Loucy (cell line): Measurements from ENCODE around the gene AHRR.

ENCODE experiments used
- H2AFZ ChIP-seq: fragments of 200-600 bp; sonication (generic); 2 replicates; pipeline ENCODE4 v1.6.0; 2016; ENCODE audit warnings: antibody characterized with exemption, mild to moderate bottlenecking, low read length, moderate library complexity
- H3F3A ChIP-seq: fragments of 200-600 bp; 2 replicates; pipeline ENCODE4 v1.6.0; 2016; ENCODE audit warnings: antibody characterized with exemption, low read depth, mild to moderate bottlenecking
- H3K27me3 ChIP-seq: fragments of 200-600 bp; sonication (generic); 2 replicates; pipeline ENCODE4 v1.6.1; 2014; ENCODE audit warnings: low read length, mild to moderate bottlenecking; ENCODE audit not compliant: insufficient read depth, poor library complexity, severe bottlenecking
- H3K36me3 ChIP-seq: fragments of 200-600 bp; sonication (generic); 2 replicates; pipeline ENCODE4 v1.6.1; 2016; ENCODE audit warnings: low read length; ENCODE audit not compliant: insufficient read depth
- H3K4me1 ChIP-seq: fragments of 200-600 bp; sonication (generic); 2 replicates; pipeline ENCODE4 v1.5.1; 2014; ENCODE audit warnings: low read length, mild to moderate bottlenecking; ENCODE audit not compliant: insufficient read depth, poor library complexity, severe bottlenecking
- H3K4me2 ChIP-seq: fragments of 200-600 bp; sonication (generic); 2 replicates; pipeline ENCODE4 v1.6.0; 2014; ENCODE audit warnings: antibody characterized with exemption, low read length, low read depth, mild to moderate bottlenecking; ENCODE audit not compliant: poor library complexity, severe bottlenecking
- H3K4me3 ChIP-seq: fragments of 200-600 bp; sonication (generic); 2 replicates; pipeline ENCODE4 v1.5.1; 2014; ENCODE audit warnings: low read length, mild to moderate bottlenecking, mixed read lengths; ENCODE audit not compliant: poor library complexity, severe bottlenecking
- H3K79me2 ChIP-seq: fragments of 200-600 bp; sonication (generic); 2 replicates; pipeline ENCODE4 v1.6.1; 2014; ENCODE audit warnings: low read length; ENCODE audit not compliant: insufficient read depth
- H3K9ac ChIP-seq: fragments of 200-600 bp; sonication (generic); 2 replicates; pipeline ENCODE4 v1.6.0; 2014; ENCODE audit warnings: mild to moderate bottlenecking, low read depth, low read length, moderate library complexity; ENCODE audit not compliant: poor library complexity, severe bottlenecking
- H3K9me2 ChIP-seq: fragments of 200-600 bp; sonication (generic); replicated peaks from 2 replicates; pipeline ENCODE4 v1.6.1; 2016; ENCODE audit warnings: low read depth, low read length, mixed read lengths
- H3K9me3 ChIP-seq: fragments of 200-600 bp; sonication (generic); 2 replicates; pipeline ENCODE4 v1.6.1; 2014; ENCODE audit warnings: mild to moderate bottlenecking, antibody characterized with exemption, low read length, low read depth; ENCODE audit not compliant: insufficient read depth
- H4K20me1 ChIP-seq: fragments of 200-600 bp; sonication (generic); 2 replicates; pipeline ENCODE4 v1.6.0; 2014; ENCODE audit warnings: antibody characterized with exemption, low read length, mild to moderate bottlenecking; ENCODE audit not compliant: insufficient read depth, poor library complexity, severe bottlenecking
- EZH2phosphoT487 ChIP-seq: fragments of 200-600 bp; IDR thresholded peaks from 2 replicates; pipeline ENCODE4 v1.6.1; 2018; ENCODE audit warnings: antibody characterized with exemption, mild to moderate bottlenecking, moderate library complexity, borderline replicate concordance
- TF ChIP-seq, protein P1 (sequence below): fragments of 200-600 bp; sonication (generic); conservative IDR thresholded peaks from 2 replicates; pipeline ENCODE4 v1.5.1; 2014; ENCODE audit warnings: mild to moderate bottlenecking, antibody characterized with exemption, low read length

Gene AHRR

DNA sequence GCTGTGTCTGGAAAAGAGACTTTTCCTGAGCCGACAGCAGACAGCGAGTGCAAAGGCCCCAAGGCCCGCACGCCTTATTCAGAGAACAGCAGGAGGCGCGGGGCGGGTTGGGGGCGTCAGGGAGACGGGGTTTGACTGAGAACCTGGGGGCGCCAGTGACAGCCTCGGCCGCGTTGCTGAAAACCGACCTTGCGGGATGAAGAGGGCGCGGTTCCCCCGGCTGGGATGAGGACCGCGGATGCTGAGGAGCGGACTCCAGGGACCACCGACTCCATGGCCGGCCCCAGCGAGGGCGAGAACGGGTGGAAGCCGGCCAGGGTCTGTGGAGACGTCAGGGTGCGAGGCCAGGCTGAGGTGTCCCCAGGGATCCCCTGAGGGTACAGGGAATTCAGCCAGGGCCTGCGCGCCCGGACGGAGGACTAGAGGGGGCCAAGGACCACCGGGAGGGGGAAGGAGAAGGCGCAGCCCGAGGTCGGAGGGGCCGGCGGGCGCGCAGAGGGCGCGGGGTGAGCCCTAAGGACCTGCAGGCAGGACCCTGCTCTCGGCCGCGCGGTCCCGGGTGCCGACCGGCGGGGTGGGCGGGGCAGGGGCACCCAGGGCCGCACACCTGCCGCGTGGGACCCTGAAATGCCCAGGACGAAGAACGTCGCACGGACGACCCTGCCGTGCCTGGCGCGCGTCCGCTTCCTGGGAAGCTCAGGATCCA is 837 bp upstream of the AHRR start:
- H3F3A ChIP-seq = no peaks in the 10 kb centered on the region
- H3K9me3 ChIP-seq = no peaks in the 10 kb centered on the region
- H4K20me1 ChIP-seq = no peaks in the 10 kb centered on the region
- H3K9me2 ChIP-seq = no peaks in the 10 kb centered on the region
- H3K4me3 ChIP-seq = no peak overlapping the region
- TF ChIP-seq, protein P1, sequence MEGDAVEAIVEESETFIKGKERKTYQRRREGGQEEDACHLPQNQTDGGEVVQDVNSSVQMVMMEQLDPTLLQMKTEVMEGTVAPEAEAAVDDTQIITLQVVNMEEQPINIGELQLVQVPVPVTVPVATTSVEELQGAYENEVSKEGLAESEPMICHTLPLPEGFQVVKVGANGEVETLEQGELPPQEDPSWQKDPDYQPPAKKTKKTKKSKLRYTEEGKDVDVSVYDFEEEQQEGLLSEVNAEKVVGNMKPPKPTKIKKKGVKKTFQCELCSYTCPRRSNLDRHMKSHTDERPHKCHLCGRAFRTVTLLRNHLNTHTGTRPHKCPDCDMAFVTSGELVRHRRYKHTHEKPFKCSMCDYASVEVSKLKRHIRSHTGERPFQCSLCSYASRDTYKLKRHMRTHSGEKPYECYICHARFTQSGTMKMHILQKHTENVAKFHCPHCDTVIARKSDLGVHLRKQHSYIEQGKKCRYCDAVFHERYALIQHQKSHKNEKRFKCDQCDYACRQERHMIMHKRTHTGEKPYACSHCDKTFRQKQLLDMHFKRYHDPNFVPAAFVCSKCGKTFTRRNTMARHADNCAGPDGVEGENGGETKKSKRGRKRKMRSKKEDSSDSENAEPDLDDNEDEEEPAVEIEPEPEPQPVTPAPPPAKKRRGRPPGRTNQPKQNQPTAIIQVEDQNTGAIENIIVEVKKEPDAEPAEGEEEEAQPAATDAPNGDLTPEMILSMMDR = no peak
- TF ChIP-seq EZH2phosphoT487 = no peak
- H3K27me3 ChIP-seq = no peaks in the 10 kb centered on the region
- no peak overlapping the region for H3K9ac ChIP-seq
- H2AFZ ChIP-seq = no peak overlapping the region
- H3K4me2 ChIP-seq = no peak overlapping the region
- H3K36me3 ChIP-seq = peaks cover 6% of the 10 kb centered on the region; the same call in 1 of the 2 replicates
- H3K79me2 ChIP-seq = no peaks in the 10 kb centered on the region
- H3K4me1 ChIP-seq = peaks cover 21% of the 10 kb centered on the region

DNA sequence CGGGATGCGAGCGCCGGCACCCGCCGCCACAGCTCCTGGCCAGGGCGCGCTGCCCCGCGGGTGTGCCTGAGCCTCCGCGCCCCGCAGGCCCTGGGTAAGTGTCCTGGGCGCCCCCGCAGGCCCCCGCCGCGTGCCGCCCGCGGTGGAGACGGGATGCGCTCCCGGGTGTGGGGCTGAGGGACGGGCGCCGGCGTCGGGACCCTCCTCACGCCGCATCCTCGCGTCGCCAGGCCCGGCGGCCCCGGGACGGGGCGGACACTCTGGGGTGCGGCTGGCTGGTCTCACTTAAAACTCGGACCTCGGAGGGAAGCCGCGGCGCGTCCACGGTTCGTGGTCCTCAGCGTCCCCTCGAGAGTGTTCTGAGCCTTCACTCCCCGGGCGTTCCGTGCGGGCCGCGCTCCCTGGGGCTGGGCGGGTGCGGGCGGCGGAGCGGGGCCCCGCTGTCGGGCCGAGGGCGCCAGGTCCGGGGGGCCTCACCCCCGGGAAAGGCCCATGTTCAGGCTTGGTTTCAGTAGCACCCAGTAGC is 275 bp downstream of the AHRR start:
- Histone ChIP-seq H3K4me3 (no peak overlapping the region), H3F3A (no peaks in the 10 kb centered on the region), H3K36me3 (no peaks in the 10 kb centered on the region; the same call in 1 of the 2 replicates), H3K27me3 (no peaks in the 10 kb centered on the region), H3K4me1 (peaks cover 21% of the 10 kb centered on the region), H3K9me2 (no peaks in the 10 kb centered on the region), H3K9ac (no peak overlapping the region), H3K79me2 (no peaks in the 10 kb centered on the region), H3K4me2 (no peak overlapping the region), H3K9me3 (no peaks in the 10 kb centered on the region), H2AFZ (no peak overlapping the region), H4K20me1 (no peaks in the 10 kb centered on the region)
- no peak for TF ChIP-seq EZH2phosphoT487
- TF ChIP-seq, protein P1 = no peak

DNA sequence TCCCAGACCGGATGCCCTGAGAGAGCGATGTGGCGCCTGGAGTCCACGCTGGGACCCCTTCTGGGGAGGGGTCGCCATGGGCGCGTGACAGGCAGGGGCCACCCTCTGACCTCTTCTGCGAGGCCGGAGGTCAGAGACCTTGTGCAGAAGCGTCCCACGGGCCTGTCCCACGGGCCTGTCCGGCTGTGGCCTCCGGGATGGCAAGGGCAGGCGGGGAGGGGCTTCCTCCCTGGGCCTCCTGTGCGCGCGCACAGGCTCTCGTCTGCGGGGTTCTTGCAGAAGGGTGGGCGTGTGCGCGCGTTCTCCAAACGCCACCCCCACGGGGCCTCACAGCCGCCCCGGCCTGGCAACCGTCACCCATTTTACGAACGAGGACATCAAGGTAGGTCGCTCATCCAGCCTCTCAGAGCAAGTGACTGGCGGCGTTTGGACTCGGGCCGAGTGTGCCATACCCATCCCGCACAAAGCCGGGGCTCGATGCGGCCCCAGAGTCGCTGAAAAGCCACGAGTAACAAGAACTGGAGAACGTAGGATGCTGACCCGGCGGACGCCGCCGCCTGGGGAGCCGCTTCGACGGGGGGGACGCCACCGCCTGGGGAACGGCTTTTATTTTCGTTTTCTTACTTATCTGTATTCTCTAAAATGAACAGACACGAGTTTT is 897 bp downstream of the AHRR start:
- Histone ChIP-seq H3K9me3 (no peaks in the 10 kb centered on the region), H3K9ac (no peak overlapping the region), H3K4me2 (no peak overlapping the region), H3K79me2 (no peaks in the 10 kb centered on the region), H2AFZ (no peak overlapping the region), H3K4me1 (peaks cover 18% of the 10 kb centered on the region), H3K4me3 (no peak overlapping the region), H3K27me3 (no peaks in the 10 kb centered on the region), H3F3A (no peaks in the 10 kb centered on the region), H3K36me3 (no peaks in the 10 kb centered on the region), H3K9me2 (no peaks in the 10 kb centered on the region), H4K20me1 (no peaks in the 10 kb centered on the region)
- TF ChIP-seq, protein P1 = no peak
- TF ChIP-seq EZH2phosphoT487 = no peak
